Measurements from ENCODE around the gene LIFR. TPM values are rescaled to one million over a fixed set of nuclear protein-coding genes. Genes with fewer than 3 reads are reported as not detected.

LIFR gene
- total RNA-seq, 1 experiment from 2014 or later, result 7.8 TPM

- WGBS (ENCODE audit: extremely low coverage, insufficient read length, low lambda C conversion rate), result no CpG with 5 or more reads among the region's 7 CpGs
- H2AK5ac ChIP-seq (ENCODE audit: insufficient read length, low read length), result no peak overlapping the region
- no peak overlapping the region for H3K27ac Mint-ChIP-seq
Observed at GRCh38 chr5:38472541-38472940, 83.9 kb downstream of the LIFR start.

More at GRCh38 chr5:38472541-38472940, 83.9 kb downstream of the LIFR start:
- no peaks in the 10 kb centered on the region for H3K79me2 ChIP-seq (ENCODE audit: insufficient read depth, low read length)
- H3K27me3 ChIP-seq (ENCODE audit: insufficient read depth, low read length), result no peaks in the 10 kb centered on the region
- TF ChIP-seq, protein P1, sequence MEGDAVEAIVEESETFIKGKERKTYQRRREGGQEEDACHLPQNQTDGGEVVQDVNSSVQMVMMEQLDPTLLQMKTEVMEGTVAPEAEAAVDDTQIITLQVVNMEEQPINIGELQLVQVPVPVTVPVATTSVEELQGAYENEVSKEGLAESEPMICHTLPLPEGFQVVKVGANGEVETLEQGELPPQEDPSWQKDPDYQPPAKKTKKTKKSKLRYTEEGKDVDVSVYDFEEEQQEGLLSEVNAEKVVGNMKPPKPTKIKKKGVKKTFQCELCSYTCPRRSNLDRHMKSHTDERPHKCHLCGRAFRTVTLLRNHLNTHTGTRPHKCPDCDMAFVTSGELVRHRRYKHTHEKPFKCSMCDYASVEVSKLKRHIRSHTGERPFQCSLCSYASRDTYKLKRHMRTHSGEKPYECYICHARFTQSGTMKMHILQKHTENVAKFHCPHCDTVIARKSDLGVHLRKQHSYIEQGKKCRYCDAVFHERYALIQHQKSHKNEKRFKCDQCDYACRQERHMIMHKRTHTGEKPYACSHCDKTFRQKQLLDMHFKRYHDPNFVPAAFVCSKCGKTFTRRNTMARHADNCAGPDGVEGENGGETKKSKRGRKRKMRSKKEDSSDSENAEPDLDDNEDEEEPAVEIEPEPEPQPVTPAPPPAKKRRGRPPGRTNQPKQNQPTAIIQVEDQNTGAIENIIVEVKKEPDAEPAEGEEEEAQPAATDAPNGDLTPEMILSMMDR (conservative IDR thresholded peaks at IDR 0.05), result no peak
- no peak overlapping the region for H2BK20ac ChIP-seq (ENCODE audit: low read depth, low read length, poor library complexity, severe bottlenecking)
- no peaks in the 10 kb centered on the region for H3K79me1 ChIP-seq (ENCODE audit: insufficient read depth, low read depth, low read length, poor library complexity, severe bottlenecking)
- DNase-seq, result no peak
- no peak overlapping the region for H3T11ph ChIP-seq (ENCODE audit: low read length)
- Mint-ChIP-seq H3K9me3 (no peaks in the 10 kb centered on the region), H3K36me3 (ENCODE audit: insufficient read depth in 1 of 3, low read depth in 3 of 3) (no peaks in the 10 kb centered on the region; a peak in 1 of 7 replicates), H3K4me1 (peaks cover 18 to 23% of the 10 kb centered on the region in 2 experiments), H3K27me3 (ENCODE audit: low read depth) (no peaks in the 10 kb centered on the region; the same call in 1 of the 2 replicates), H3K4me3 (no peak overlapping the region)
- no peak overlapping the region for H2BK12ac ChIP-seq (ENCODE audit: insufficient read length, low read depth, low read length)
- H3K23ac ChIP-seq (ENCODE audit: insufficient read length, low read depth, low read length), result no peak overlapping the region
- no peaks in the 10 kb centered on the region for H3K23me2 ChIP-seq (ENCODE audit: insufficient read length, low read depth, low read length, poor library complexity, severe bottlenecking)
- no peak overlapping the region for H4K91ac ChIP-seq (ENCODE audit: insufficient read length, low read depth, low read length)
- no peak overlapping the region for H3K56ac ChIP-seq (ENCODE audit: insufficient read length, low read depth, low read length)
- no peak overlapping the region for H3K9ac ChIP-seq (ENCODE audit: extremely low read depth, insufficient read length, low read length)
- H3K4ac ChIP-seq (ENCODE audit: low read depth, low read length), result no peak overlapping the region
- no peaks in the 10 kb centered on the region for H3K9me3 ChIP-seq (ENCODE audit: control insufficient read depth, low read depth, low read length)
- no peaks in the 10 kb centered on the region for H4K20me1 ChIP-seq (ENCODE audit: control insufficient read depth, insufficient read depth, insufficient read length)
- H3K14ac ChIP-seq (ENCODE audit: insufficient read depth, low read length), result no peak overlapping the region; the same call in 1 of the 2 replicates
- no peak overlapping the region for H2BK15ac ChIP-seq (ENCODE audit: low read depth, low read length)
- no peak overlapping the region for H3K4me2 ChIP-seq (ENCODE audit: insufficient read depth, insufficient read length, low read length)
- H2BK120ac ChIP-seq (ENCODE audit: low read depth, low read length, poor library complexity, severe bottlenecking), result no peak overlapping the region
- no peak overlapping the region for H4K5ac ChIP-seq (ENCODE audit: insufficient read length, low read depth, low read length)
- H3K4me1 ChIP-seq (ENCODE audit: insufficient read depth, low read length), result no peaks in the 10 kb centered on the region
- no peak overlapping the region for H3K18ac ChIP-seq (ENCODE audit: insufficient read length, low read depth, low read length)
- no peak overlapping the region for H4K8ac ChIP-seq (replicated peaks; ENCODE audit: insufficient read length, low read depth, low read length)
- H2BK5ac ChIP-seq (ENCODE audit: insufficient read length, low read length), result no peak overlapping the region
- H3K27ac ChIP-seq (ENCODE audit: insufficient read length, low read depth, low read length), result no peak overlapping the region
- no peak overlapping the region for H2AFZ ChIP-seq (ENCODE audit: low read length)

All from H9 (cell line).